ENCODE measurements around the gene PPP4R4.

- TF ChIP-seq POLR2A (IDR thresholded peaks at IDR 0.05; ENCODE audit: borderline replicate concordance, extremely low read depth, insufficient read depth, insufficient read length), result no peak
- TF ChIP-seq, protein P1, sequence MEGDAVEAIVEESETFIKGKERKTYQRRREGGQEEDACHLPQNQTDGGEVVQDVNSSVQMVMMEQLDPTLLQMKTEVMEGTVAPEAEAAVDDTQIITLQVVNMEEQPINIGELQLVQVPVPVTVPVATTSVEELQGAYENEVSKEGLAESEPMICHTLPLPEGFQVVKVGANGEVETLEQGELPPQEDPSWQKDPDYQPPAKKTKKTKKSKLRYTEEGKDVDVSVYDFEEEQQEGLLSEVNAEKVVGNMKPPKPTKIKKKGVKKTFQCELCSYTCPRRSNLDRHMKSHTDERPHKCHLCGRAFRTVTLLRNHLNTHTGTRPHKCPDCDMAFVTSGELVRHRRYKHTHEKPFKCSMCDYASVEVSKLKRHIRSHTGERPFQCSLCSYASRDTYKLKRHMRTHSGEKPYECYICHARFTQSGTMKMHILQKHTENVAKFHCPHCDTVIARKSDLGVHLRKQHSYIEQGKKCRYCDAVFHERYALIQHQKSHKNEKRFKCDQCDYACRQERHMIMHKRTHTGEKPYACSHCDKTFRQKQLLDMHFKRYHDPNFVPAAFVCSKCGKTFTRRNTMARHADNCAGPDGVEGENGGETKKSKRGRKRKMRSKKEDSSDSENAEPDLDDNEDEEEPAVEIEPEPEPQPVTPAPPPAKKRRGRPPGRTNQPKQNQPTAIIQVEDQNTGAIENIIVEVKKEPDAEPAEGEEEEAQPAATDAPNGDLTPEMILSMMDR (IDR thresholded peaks at IDR 0.05 in 2 of 3, conservative IDR thresholded peaks at IDR 0.05 in 1 of 3; ENCODE audit: borderline replicate concordance in 1 of 3, insufficient read depth in 1 of 3, low read depth in 2 of 3, low read length in 2 of 3), result no peak
- no peak for TF ChIP-seq JUND (IDR thresholded peaks at IDR 0.05)
- no peak for TF ChIP-seq EZH2 (IDR thresholded peaks at IDR 0.05)
- no peak for TF ChIP-seq POLR2AphosphoS5 (IDR thresholded peaks at IDR 0.05; ENCODE audit: low read depth, low read length)
- no peak for TF ChIP-seq ZFX (IDR thresholded peaks at IDR 0.05)
- no peak for TF ChIP-seq MAX (IDR thresholded peaks at IDR 0.05)
- TF ChIP-seq TCF7L2 (IDR thresholded peaks at IDR 0.05; ENCODE audit: borderline replicate concordance, extremely low read depth, insufficient read depth, insufficient read length), result no peak
- TF ChIP-seq CEBPB (IDR thresholded peaks at IDR 0.05; ENCODE audit: low read depth), result no peak
- TF ChIP-seq EZH2phosphoT487 (IDR thresholded peaks at IDR 0.05; ENCODE audit: borderline replicate concordance), result no peak
Observed at GRCh38 chr14:94192536-94192935, 18.4 kb downstream of the PPP4R4 start.
